Measurements from ENCODE around the gene LRRC70.

The LRRC70 gene, protein sequence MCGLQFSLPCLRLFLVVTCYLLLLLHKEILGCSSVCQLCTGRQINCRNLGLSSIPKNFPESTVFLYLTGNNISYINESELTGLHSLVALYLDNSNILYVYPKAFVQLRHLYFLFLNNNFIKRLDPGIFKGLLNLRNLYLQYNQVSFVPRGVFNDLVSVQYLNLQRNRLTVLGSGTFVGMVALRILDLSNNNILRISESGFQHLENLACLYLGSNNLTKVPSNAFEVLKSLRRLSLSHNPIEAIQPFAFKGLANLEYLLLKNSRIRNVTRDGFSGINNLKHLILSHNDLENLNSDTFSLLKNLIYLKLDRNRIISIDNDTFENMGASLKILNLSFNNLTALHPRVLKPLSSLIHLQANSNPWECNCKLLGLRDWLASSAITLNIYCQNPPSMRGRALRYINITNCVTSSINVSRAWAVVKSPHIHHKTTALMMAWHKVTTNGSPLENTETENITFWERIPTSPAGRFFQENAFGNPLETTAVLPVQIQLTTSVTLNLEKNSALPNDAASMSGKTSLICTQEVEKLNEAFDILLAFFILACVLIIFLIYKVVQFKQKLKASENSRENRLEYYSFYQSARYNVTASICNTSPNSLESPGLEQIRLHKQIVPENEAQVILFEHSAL

DNA sequence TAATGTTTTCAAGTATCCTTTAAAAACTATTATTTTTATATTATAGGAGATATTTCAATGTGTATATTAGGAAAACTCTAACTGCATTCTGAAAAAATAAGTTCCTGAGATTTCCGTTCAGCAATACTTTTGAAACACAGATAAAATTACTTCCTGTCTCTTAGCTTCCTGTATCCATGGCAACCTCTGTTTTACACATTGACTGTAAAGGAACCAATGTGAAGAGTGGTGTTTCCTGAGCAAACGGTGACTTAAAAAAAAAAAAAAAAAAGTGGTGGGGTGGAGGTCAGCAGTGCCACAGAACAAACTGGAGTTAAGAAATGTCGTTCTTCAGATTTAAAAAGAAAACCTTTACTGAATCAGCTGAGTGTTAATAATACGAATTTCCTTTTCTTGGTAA lies at the start of gene LRRC70:
Gene LRRC70, plus strand, starts transcription at position 280 of the 400 bp plus-strand sequence. CDS start 620 bp downstream, outside the sequence.
- ATAC-seq, result no peak
- TF ChIP-seq PPARA (CRISPR knock-in tag; IDR thresholded peaks at IDR 0.05; ENCODE audit: borderline replicate concordance) (no peak), GLIS3 (CRISPR knock-in tag; IDR thresholded peaks at IDR 0.05) (no peak), ISL1 (CRISPR knock-in tag; IDR thresholded peaks at IDR 0.05) (no peak), SNAI2 (CRISPR knock-in tag; IDR thresholded peaks at IDR 0.05) (no peak), ZC3H10 (CRISPR knock-in tag; IDR thresholded peaks at IDR 0.05) (no peak), ESRRG (CRISPR knock-in tag; IDR thresholded peaks at IDR 0.05) (no peak), ZFP30 (CRISPR knock-in tag; IDR thresholded peaks at IDR 0.05) (no peak), CSDC2 (CRISPR knock-in tag; IDR thresholded peaks at IDR 0.05) (no peak), ARNTL (CRISPR knock-in tag; IDR thresholded peaks at IDR 0.05; ENCODE audit: borderline replicate concordance, low read depth) (no peak), ZNF8 (CRISPR knock-in tag; IDR thresholded peaks at IDR 0.05) (no peak), TOX (CRISPR knock-in tag; IDR thresholded peaks at IDR 0.05; ENCODE audit: borderline replicate concordance) (no peak), RARB (CRISPR knock-in tag; IDR thresholded peaks at IDR 0.05) (no peak), ZNF70 (CRISPR knock-in tag; IDR thresholded peaks at IDR 0.05) (no peak), BACH2 (CRISPR knock-in tag; IDR thresholded peaks at IDR 0.05; ENCODE audit: borderline replicate concordance) (no peak), ZFP3 (CRISPR knock-in tag; IDR thresholded peaks at IDR 0.05) (no peak)
- TF ChIP-seq, protein P1, sequence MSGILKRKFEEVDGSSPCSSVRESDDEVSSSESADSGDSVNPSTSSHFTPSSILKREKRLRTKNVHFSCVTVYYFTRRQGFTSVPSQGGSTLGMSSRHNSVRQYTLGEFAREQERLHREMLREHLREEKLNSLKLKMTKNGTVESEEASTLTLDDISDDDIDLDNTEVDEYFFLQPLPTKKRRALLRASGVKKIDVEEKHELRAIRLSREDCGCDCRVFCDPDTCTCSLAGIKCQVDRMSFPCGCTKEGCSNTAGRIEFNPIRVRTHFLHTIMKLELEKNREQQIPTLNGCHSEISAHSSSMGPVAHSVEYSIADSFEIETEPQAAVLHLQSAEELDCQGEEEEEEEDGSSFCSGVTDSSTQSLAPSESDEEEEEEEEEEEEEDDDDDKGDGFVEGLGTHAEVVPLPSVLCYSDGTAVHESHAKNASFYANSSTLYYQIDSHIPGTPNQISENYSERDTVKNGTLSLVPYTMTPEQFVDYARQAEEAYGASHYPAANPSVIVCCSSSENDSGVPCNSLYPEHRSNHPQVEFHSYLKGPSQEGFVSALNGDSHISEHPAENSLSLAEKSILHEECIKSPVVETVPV (CRISPR knock-in tag; IDR thresholded peaks at IDR 0.05), result no peak
- TF ChIP-seq, protein P2, sequence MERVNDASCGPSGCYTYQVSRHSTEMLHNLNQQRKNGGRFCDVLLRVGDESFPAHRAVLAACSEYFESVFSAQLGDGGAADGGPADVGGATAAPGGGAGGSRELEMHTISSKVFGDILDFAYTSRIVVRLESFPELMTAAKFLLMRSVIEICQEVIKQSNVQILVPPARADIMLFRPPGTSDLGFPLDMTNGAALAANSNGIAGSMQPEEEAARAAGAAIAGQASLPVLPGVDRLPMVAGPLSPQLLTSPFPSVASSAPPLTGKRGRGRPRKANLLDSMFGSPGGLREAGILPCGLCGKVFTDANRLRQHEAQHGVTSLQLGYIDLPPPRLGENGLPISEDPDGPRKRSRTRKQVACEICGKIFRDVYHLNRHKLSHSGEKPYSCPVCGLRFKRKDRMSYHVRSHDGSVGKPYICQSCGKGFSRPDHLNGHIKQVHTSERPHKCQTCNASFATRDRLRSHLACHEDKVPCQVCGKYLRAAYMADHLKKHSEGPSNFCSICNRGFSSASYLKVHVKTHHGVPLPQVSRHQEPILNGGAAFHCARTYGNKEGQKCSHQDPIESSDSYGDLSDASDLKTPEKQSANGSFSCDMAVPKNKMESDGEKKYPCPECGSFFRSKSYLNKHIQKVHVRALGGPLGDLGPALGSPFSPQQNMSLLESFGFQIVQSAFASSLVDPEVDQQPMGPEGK (CRISPR knock-in tag; IDR thresholded peaks at IDR 0.05; ENCODE audit: borderline replicate concordance), result no peak
- TF ChIP-seq, protein P3, sequence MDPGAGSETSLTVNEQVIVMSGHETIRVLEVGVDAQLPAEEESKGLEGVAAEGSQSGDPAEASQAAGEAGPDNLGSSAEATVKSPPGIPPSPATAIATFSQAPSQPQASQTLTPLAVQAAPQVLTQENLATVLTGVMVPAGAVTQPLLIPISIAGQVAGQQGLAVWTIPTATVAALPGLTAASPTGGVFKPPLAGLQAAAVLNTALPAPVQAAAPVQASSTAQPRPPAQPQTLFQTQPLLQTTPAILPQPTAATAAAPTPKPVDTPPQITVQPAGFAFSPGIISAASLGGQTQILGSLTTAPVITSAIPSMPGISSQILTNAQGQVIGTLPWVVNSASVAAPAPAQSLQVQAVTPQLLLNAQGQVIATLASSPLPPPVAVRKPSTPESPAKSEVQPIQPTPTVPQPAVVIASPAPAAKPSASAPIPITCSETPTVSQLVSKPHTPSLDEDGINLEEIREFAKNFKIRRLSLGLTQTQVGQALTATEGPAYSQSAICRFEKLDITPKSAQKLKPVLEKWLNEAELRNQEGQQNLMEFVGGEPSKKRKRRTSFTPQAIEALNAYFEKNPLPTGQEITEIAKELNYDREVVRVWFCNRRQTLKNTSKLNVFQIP (CRISPR knock-in tag; IDR thresholded peaks at IDR 0.05; ENCODE audit: borderline replicate concordance, low read depth), result no peak
- TF ChIP-seq, protein P4, sequence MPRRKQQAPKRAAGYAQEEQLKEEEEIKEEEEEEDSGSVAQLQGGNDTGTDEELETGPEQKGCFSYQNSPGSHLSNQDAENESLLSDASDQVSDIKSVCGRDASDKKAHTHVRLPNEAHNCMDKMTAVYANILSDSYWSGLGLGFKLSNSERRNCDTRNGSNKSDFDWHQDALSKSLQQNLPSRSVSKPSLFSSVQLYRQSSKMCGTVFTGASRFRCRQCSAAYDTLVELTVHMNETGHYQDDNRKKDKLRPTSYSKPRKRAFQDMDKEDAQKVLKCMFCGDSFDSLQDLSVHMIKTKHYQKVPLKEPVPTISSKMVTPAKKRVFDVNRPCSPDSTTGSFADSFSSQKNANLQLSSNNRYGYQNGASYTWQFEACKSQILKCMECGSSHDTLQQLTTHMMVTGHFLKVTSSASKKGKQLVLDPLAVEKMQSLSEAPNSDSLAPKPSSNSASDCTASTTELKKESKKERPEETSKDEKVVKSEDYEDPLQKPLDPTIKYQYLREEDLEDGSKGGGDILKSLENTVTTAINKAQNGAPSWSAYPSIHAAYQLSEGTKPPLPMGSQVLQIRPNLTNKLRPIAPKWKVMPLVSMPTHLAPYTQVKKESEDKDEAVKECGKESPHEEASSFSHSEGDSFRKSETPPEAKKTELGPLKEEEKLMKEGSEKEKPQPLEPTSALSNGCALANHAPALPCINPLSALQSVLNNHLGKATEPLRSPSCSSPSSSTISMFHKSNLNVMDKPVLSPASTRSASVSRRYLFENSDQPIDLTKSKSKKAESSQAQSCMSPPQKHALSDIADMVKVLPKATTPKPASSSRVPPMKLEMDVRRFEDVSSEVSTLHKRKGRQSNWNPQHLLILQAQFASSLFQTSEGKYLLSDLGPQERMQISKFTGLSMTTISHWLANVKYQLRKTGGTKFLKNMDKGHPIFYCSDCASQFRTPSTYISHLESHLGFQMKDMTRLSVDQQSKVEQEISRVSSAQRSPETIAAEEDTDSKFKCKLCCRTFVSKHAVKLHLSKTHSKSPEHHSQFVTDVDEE (CRISPR knock-in tag; IDR thresholded peaks at IDR 0.05), result no peak
- TF ChIP-seq, protein P5, sequence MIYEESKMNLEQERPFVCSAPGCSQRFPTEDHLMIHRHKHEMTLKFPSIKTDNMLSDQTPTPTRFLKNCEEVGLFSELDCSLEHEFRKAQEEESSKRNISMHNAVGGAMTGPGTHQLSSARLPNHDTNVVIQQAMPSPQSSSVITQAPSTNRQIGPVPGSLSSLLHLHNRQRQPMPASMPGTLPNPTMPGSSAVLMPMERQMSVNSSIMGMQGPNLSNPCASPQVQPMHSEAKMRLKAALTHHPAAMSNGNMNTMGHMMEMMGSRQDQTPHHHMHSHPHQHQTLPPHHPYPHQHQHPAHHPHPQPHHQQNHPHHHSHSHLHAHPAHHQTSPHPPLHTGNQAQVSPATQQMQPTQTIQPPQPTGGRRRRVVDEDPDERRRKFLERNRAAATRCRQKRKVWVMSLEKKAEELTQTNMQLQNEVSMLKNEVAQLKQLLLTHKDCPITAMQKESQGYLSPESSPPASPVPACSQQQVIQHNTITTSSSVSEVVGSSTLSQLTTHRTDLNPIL (CRISPR knock-in tag; IDR thresholded peaks at IDR 0.05; ENCODE audit: low read depth), result no peak

DNA sequence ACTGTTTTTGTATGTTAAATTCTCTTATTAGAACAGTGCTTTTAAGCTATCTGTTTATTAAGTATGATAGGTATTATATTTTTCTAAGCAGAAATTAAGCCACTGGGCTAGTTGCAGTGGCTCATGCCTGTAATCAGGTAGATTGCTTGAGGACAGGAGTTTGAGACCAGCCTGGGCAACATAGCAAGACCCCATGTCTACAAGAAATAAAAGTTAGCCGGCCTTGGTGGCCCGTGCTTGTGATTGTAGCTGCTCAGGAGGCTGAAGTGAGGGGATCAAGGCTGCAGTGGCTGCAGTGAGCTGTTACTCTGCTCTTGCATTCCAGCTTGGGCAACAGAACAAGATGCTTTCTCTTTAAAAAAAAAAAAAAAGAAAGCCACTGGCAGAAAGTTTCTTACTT lies 45.0 kb upstream of the LRRC70 start:
- no peak for ATAC-seq
- TF ChIP-seq ZNF70 (CRISPR knock-in tag; IDR thresholded peaks at IDR 0.05), result no peak
- no peak for TF ChIP-seq ZC3H10 (CRISPR knock-in tag; IDR thresholded peaks at IDR 0.05)
- TF ChIP-seq, protein P5 (CRISPR knock-in tag; IDR thresholded peaks at IDR 0.05; ENCODE audit: low read depth), result no peak
- TF ChIP-seq, protein P3 (CRISPR knock-in tag; IDR thresholded peaks at IDR 0.05; ENCODE audit: borderline replicate concordance, low read depth), result no peak
- no peak for TF ChIP-seq PPARA (CRISPR knock-in tag; IDR thresholded peaks at IDR 0.05; ENCODE audit: borderline replicate concordance)
- no peak for TF ChIP-seq ZNF565 (CRISPR knock-in tag; conservative IDR thresholded peaks at IDR 0.05; ENCODE audit: low read depth)
- TF ChIP-seq ZFP3 (CRISPR knock-in tag; IDR thresholded peaks at IDR 0.05), result no peak
- no peak for TF ChIP-seq SNAI2 (CRISPR knock-in tag; IDR thresholded peaks at IDR 0.05)
- no peak for TF ChIP-seq TCF4 (CRISPR knock-in tag; IDR thresholded peaks at IDR 0.05; ENCODE audit: borderline replicate concordance)
- TF ChIP-seq CSDC2 (CRISPR knock-in tag; IDR thresholded peaks at IDR 0.05), result no peak
- TF ChIP-seq, protein P1 (CRISPR knock-in tag; IDR thresholded peaks at IDR 0.05), result no peak
- TF ChIP-seq GLIS3 (CRISPR knock-in tag; IDR thresholded peaks at IDR 0.05), result no peak

Measured in SK-N-SH treated with all-trans-retinoic acid at 6 μM for 48 hours (cell line).